NCI-H2227 (cell line): ENCODE measurements around the gene ATG7.
"Not testable (repeated sequence)": the region's sequence is repeated elsewhere in the genome, so short reads cannot be mapped to it uniquely, and the experiment has no call there.

Source experiments
- DNase-seq: peaks from one replicate; lab custom pipeline; 2025; ENCODE audit not compliant: unreplicated experiment; lab: John Stamatoyannopoulos, UW

ATG7 gene

GRCh38 chr3:11564577-11565001 lies 292.4 kb downstream of the ATG7 start:
- no peak for DNase-seq

DNA sequence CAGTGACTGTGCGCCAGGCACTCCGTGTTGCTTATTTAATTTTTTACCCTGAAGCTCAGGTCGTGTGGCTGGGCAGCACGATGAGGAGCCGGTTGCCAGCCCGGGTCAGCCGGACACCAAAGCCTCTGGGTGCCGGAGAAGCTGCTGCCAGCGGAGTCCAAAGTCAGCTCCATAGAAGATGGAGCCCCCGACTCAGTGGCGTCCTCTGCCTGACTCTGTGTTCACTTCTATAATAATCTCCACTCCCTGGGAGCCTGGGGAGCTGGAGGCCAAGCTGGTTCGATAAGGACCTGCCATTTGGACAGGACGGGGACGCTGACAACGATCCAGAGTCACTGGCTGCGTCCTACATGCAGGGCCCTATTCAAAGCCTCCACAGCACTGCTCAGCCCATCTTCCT lies 292.9 kb downstream of the ATG7 start:
- no peak for DNase-seq

DNA sequence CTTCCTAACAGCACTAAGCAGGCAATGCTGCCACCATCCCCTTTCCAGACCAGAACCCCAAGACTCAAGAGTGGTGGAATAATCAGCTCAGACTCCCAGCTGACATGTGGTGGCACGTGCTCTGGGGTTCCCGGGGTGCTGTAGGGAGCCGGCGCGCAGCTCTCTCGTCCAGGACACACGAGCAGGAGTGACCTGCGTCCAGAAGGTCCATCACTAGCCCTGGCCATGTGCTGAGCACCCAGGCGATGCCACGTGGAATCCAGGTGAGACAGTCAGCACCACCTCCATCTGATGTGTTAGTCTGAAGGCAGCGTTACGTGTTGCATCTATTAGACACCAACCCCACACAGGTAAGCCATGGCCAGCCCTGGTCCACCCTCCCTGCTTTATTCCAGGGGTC lies 293.3 kb downstream of the ATG7 start:
- DNase-seq: no peak

- DNase-seq: no peak
These were observed 293.7 kb downstream of the ATG7 start for GRCh38 chr3:11565932-11566331.

DNA sequence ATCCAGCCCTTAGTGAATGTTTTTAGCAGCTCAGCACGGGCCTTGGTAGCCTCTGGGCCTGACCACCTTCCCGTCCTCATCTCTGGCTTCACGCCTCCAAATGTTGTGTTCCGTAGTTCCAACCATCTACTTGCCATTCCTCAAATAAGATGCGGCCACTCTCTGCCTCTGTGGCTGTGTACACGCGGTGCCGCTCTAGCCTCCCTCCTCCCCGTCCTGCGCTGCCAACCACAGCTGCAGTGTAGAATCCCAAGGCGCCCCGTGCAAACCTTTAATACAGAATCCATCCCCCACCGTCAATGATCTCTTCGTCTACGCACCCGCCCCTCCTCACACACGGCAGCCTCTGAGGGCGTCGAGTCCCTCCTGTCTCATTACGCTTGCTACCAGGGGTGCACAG lies 294.3 kb downstream of the ATG7 start:
- no peak for DNase-seq

DNA sequence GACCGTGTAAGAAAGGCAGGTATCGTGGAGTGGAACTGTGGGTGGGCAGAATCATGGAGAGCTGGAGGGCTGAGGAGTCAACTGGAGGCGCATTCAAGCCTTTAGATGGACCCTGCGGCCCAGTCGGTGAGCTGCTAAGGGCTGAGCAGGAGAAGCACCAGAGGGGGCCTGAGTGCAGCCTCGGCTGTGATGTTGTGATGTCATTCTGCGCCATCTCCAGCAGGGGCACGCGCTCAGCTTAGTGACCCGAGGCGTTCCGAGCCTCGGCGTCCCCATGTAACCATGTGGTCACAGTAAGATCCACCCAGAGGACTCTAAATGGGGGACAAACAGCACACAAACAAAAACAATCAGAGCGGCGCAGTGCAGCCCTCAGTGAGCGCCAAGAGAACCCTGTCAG lies 294.7 kb downstream of the ATG7 start:
- DNase-seq: no peak

GRCh38 chr3:11567516-11568467 lies 295.6 kb downstream of the ATG7 start:
- no peak for DNase-seq

- DNase-seq: peak; percentile 18
These were observed 296.4 kb downstream of the ATG7 start for GRCh38 chr3:11568503-11569155.

DNA sequence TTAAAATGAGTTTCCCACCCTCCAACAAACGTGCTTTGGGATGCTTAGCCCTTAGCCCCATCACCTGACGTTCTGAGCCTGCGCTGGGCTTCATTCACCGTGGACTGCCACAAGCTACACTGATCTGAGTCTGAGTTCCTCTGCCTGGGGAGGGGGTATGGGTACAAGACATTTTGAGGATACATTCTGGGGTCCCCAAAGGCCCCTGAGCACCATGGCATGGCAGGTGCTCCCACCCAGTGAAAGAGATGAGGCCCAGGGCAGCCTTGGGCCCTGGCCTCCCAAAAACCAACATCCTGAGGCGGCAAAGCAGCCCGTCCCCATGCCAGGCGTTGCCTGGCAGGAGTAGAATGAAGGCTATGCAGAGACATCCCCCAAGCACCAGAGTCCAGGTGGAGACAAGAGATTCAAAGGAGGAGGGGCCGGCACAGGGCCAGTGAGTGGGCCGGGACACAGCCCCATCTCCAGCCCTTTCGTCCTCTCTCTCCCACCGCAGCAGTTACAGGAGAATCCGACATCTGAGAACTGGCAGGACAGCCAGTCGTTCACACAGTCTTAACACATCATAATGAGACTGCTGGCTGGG lies 297.1 kb downstream of the ATG7 start:
- DNase-seq: no peak

GRCh38 chr3:11570251-11570650 lies 298.1 kb downstream of the ATG7 start:
- no peak for DNase-seq

DNA sequence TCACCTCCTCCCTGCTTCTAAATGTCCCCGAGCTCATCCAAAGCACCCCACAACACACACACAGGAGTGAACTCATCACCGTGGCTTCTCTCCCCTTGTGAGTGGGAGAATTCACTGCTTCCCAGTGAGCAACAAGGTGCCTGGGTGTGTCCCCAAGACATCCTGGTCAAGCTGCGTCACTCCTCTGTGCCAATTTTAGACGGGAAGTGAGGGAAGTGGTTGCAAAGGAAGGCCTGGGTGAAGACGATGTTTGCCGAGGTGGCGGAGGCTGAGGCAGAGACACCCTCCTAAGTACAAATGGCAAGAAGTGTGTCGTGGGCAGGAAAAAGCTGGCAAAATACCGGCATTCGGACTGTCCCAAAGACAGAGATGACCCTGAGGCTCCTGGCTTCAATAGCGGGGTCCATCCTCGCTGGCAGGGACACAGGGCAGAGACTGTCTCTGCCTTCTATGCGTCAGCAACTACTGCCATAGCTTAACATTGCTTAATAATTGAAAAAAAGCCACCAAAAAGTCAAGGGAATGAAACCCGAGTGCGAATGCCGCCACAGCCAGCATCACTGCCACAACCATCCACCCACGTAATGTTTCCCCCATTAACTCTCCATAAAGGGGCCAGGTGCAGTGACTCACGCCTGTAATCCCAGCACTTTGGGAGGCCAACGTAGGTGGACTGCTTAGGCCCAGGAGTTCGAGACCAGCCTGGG lies 298.7 kb downstream of the ATG7 start:
- no peak for DNase-seq

DNA sequence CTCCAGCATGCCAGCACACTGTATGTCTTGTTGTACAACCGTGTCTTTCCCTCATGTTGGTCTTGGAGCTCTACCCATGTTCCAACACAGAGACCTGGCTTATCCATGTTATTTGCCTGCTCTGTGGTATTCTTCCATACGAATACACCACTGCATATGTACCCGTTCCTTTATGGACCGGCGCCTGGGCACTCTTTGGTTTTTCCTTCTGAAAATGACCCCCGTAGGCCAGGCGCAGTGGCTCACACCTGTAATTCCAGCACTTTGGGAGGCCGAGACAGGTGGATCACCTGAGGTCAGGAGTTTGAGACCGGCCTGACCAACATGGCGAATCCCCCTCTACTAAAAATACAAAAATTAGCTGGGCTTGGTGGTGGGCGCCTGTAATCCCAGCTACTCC lies 300.5 kb downstream of the ATG7 start:
- DNase-seq: not testable (repeated sequence)

DNA sequence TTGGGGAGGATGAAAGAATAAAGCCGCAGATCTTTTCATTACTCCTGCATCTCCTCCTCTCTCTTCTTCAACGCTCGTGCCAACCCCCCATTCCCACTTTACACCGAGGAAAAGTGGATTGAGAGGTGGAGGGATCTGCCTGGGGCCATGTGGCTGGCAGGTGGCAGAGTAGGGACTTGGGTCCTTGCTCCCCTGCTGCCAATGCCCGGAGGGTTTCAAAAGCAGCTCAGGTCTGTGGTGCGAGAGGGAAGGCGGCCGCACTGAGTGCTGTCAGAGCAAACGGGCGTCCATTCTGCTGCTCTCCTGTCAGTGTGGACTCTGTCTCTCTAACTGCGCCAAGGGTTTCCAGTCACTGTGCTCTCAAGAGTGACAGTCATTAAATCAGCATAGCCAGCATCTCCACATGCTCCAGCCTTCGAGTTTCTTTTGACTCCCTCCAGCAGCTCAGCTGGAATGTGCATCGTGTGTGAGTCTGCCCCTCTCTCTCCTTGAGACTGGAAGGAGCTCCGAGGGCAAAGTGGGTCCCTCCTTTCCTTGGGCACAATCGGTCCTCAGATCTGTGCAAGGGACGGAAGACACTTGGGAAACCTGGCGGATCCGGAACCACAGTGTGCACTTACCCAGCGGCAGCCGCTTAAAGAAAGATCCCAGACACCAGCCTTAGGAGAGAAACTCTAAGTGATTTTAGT lies 302.9 kb downstream of the ATG7 start:
- no peak for DNase-seq

- no peak for DNase-seq
These were observed 303.5 kb downstream of the ATG7 start for GRCh38 chr3:11575677-11576076.

- DNase-seq: no peak
These were observed 304.3 kb downstream of the ATG7 start for GRCh38 chr3:11576453-11576852.

DNA sequence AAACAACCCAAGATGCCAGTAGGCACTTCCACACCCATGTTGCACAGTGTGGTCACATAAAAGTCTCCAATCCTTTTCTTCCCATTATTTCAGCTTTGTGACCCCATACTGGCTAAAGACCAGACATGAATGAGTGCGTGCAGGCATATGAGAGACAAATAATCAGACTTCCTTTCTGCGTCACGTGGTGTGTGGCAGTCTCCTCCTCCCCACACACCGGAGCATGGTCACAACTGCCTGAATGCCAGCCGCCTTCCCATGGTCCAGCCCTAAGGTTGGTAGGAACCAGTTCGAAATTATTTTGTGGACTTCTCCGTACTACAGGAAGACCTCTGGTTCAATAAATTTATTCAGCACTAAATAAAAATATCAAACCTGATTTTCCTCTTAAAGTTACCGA lies 306.0 kb downstream of the ATG7 start:
- DNase-seq: no peak

GRCh38 chr3:11580645-11581044 lies 308.4 kb downstream of the ATG7 start:
- no peak for DNase-seq

DNA sequence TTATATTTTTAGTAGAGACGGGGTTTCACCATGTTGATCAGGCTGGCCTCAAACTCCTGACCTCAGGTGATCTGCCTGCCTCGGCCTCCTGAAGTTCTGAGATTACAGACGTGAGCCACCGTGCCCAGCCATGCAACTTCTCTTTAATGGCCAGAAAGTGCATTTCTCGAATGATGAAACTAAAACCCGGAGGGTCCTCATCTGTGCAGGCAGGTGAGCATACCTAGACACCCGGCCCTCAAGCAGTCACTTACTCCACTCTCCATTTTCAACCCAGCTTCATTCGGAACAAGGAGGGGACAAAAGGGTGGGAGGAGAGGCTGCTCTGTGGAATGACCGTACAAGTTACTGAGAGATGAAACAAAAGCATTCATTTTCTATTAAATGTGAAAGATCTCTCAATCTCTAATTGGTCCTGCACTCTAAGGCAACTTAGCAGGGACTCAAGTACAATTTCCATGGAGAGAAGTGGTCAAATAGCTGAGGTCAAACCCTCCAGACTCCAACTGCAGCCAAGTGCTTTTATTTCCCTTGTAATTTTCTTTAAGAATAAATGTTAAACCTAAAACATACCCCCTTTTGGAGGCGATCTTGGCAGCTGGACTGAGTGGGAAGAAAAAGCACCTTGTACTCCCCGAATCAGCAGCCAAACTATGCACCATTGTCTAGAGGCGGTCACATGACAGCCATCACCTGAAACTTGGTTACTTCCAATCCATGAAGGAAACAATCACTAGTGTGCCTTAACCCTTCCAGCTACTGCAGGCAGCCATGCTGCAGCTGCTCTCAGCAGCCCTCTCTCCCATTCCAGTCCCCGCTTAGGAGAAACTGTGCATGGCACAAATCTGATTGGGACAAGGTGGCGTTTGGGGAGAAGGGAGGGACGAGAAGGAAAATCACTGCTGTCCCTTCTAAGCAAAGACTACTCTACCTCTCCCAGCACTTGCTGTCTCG lies 309.3 kb downstream of the ATG7 start:
- peak; percentile 55 for DNase-seq

GRCh38 chr3:11582191-11582968 lies 310.2 kb downstream of the ATG7 start:
- DNase-seq: peak; percentile 52
